Gastroesophageal sphincter (tissue), 4 donors: ENCODE results near the gene KIF5A. TPM values are rescaled to one million over a fixed set of nuclear protein-coding genes. Genes with fewer than 3 reads are reported as not detected.
"Not testable (repeated sequence)": the region's sequence is repeated elsewhere in the genome, so short reads cannot be mapped to it uniquely, and the experiment has no call there.

ENCODE experiments used
- ATAC-seq: fragments of 150-250 bp; one replicate; pipeline ENCODE4 v1.9.1; 2016; ENCODE audit warnings: mild to moderate bottlenecking, moderate library complexity
- H3K27ac ChIP-seq, 4 donors: fragments of 200-600 bp; sonication (generic) in 3 of 4; 1 replicate in 3 of 4; 2 replicates in 1 of 4; pipeline ENCODE4 v1.5.1; 2016 to 2019
- H3K27me3 ChIP-seq: fragments of 200-600 bp; sonication (generic); one replicate; pipeline ENCODE4 v1.5.1; 2019
- H3K36me3 ChIP-seq, 2 donors: fragments of 200-600 bp; sonication (generic); one replicate each; pipeline ENCODE4 v1.5.1; 2019; ENCODE audit warnings: control low read depth in 1 of 2
- H3K4me1 ChIP-seq, 3 donors: fragments of 200-600 bp; sonication (generic); 1 replicate in 2 of 3; 2 replicates in 1 of 3; pipeline ENCODE4 v1.5.1; 2016 to 2019; ENCODE audit warnings: control low read depth in 2 of 3
- H3K4me3 ChIP-seq, 2 donors: fragments of 200-600 bp; sonication (generic); one replicate each; pipeline ENCODE4 v1.5.1; 2019; ENCODE audit warnings: mild to moderate bottlenecking in 1 of 2, moderate library complexity in 1 of 2
- H3K9me3 ChIP-seq, 3 donors: fragments of 200-600 bp; sonication (generic); one replicate each; pipeline ENCODE4 v1.5.1; 2017 to 2019; ENCODE audit warnings: control low read depth in 2 of 3
- CTCF ChIP-seq, 4 experiments: fragments of 200-600 bp in 2 of 4; fragments of 450-650 bp in 2 of 4; sonication (generic) in 1 of 4; IDR thresholded peaks; one replicate each; pipeline ENCODE4 v1.5.1; 2017 to 2019; ENCODE audit warnings: antibody characterized with exemption in 4 of 4, mild to moderate bottlenecking in 2 of 4, moderate library complexity in 2 of 4
- EP300 ChIP-seq: sonication (generic); formaldehyde crosslinking; IDR thresholded peaks from one replicate; pipeline ENCODE4 v1.6.1; 2017; ENCODE audit warnings: antibody characterized with exemption, mild to moderate bottlenecking
- POLR2A ChIP-seq, 2 donors: fragments of 450-650 bp; IDR thresholded peaks; one replicate each; pipeline ENCODE4 v1.6.1; 2017; ENCODE audit warnings: antibody characterized with exemption in 2 of 2, mild to moderate bottlenecking in 2 of 2, moderate library complexity in 1 of 2
- POLR2AphosphoS5 ChIP-seq: sonication (generic); formaldehyde crosslinking; IDR thresholded peaks from one replicate; pipeline ENCODE4 v1.6.1; 2017; ENCODE audit warnings: antibody characterized with exemption
- WGBS, 2 donors: methylation state at CpG; one replicate each; pipeline ENCODE4 v1.1.5; 2018; ENCODE audit warnings: low coverage in 1 of 2; 5-methylcytosine and 5-hydroxymethylcytosine counted together
- total RNA-seq, 4 donors: library from RNA; depleted of rRNA; stranded (reverse); fragments of >200 nt; gene quantifications; one replicate each; pipeline ENCODE4 v1.1.0, GENCODE V29; 2016

Gene KIF5A
- total RNA-seq, 4 donors from 2014 or later = 0.89 to 4.7 (median 1.6) TPM

- no peak overlapping the region for H3K4me3 ChIP-seq
- no peak for TF ChIP-seq POLR2AphosphoS5
- no peak for TF ChIP-seq EP300
- TF ChIP-seq POLR2A (IDR thresholded peaks at IDR 0.05) = no peak
- TF ChIP-seq CTCF (IDR thresholded peaks at IDR 0.05) = no peak
- H3K9me3 ChIP-seq = no peaks in the 10 kb centered on the region
- H3K27ac ChIP-seq = no peak overlapping the region
- ATAC-seq = no peak
- no peaks in the 10 kb centered on the region for H3K36me3 ChIP-seq
- WGBS, 2 donors = 85 to 89% methylated on average over 1 to 3 of the region's 3 CpGs
- no peaks in the 10 kb centered on the region for H3K27me3 ChIP-seq
- H3K4me1 ChIP-seq = peaks cover 0 to 16% (median 4%) of the 10 kb centered on the region in 3 donors
Measured at GRCh38 chr12:57586832-57587429, 37.1 kb downstream of the KIF5A start.

- H3K36me3 ChIP-seq, H3K9me3 ChIP-seq, H3K27me3 ChIP-seq, H3K27ac ChIP-seq, H3K4me3 ChIP-seq, ATAC-seq: not testable (repeated sequence)
- WGBS, 2 donors = 85 to 88% methylated on average over 14 to 15 of the region's 15 CpGs
- H3K4me1 ChIP-seq = peaks cover 0 to 31% (median 6%) of the 10 kb centered on the region in 3 donors
Measured at GRCh38 chr12:57588951-57589610, 39.2 kb downstream of the KIF5A start.

- 15 to 19% methylated on average over 2 of the region's 2 CpGs for WGBS, 2 donors
- TF ChIP-seq POLR2AphosphoS5 = no peak
- no peak for TF ChIP-seq CTCF (IDR thresholded peaks at IDR 0.05)
- no peak for TF ChIP-seq EP300
- no peak for TF ChIP-seq POLR2A (IDR thresholded peaks at IDR 0.05)
- no peak for ATAC-seq
- Histone ChIP-seq H3K4me3 (peak overlapping the region; percentile 53 to 96), H3K9me3 (no peaks in the 10 kb centered on the region), H3K4me1 (peaks cover 0 to 31% (median 6%) of the 10 kb centered on the region in 3 donors), H3K36me3 (peaks cover 0 to 18% of the 10 kb centered on the region in 2 donors), H3K27ac (peak overlapping the region; percentile 8 to 87 (median 84)), H3K27me3 (no peaks in the 10 kb centered on the region)
Measured at GRCh38 chr12:57590479-57590863, 40.6 kb downstream of the KIF5A start.

GRCh38 chr12:57590864-57591781 is 41.3 kb downstream of the KIF5A start, which contains the start of gene PIP4K2C:
Gene PIP4K2C, plus strand, starts transcription at chr12:57591192. Its CDS starts 98 bp downstream, at chr12:57591290.
- peak; percentile 93 for ATAC-seq
- Histone ChIP-seq H3K27me3 (no peaks in the 10 kb centered on the region), H3K4me3 (peak within 1 kb of the TSS; percentile 53 to 96), H3K9me3 (no peaks in the 10 kb centered on the region), H3K27ac (peak within 1 kb of the TSS; percentile 8 to 87 (median 84)), H3K4me1 (peaks cover 0 to 31% (median 6%) of the 10 kb centered on the region in 3 donors), H3K36me3 (peaks cover 0 to 24% of the 10 kb centered on the region in 2 donors)
- WGBS, 2 donors = 0 to 3% methylated on average over 4 to 13 of the region's 69 CpGs
- TF ChIP-seq POLR2A (IDR thresholded peaks at IDR 0.05) = peak; percentile 39 to 49
- TF ChIP-seq EP300 = no peak

- Histone ChIP-seq H3K9me3 (no peaks in the 10 kb centered on the region), H3K4me3 (peak overlapping the region; percentile 53 to 96), H3K36me3 (peaks cover 0 to 32% of the 10 kb centered on the region in 2 donors), H3K27ac (peak overlapping the region in 3 of 4 donors; percentile 82 to 87 (median 86)), H3K4me1 (peaks cover 0 to 31% (median 6%) of the 10 kb centered on the region in 3 donors), H3K27me3 (no peaks in the 10 kb centered on the region)
- TF ChIP-seq EP300 = no peak
- no peak for TF ChIP-seq POLR2AphosphoS5
- no peak for TF ChIP-seq CTCF (IDR thresholded peaks at IDR 0.05)
- no peak for TF ChIP-seq POLR2A (IDR thresholded peaks at IDR 0.05)
- no peak for ATAC-seq
- 53 to 69% methylated on average over 7 to 8 of the region's 10 CpGs for WGBS, 2 donors
Measured at GRCh38 chr12:57591782-57592325, 42.0 kb downstream of the KIF5A start.
